Measurements from ENCODE around the gene ARHGEF19. TPM values are rescaled to one million over a fixed set of nuclear protein-coding genes. Genes with fewer than 3 reads are reported as not detected.

The ARHGEF19 gene
- total and polyA plus RNA-seq, 10 donors: 3.5 to 12.9 (median 7.8) TPM

DNA sequence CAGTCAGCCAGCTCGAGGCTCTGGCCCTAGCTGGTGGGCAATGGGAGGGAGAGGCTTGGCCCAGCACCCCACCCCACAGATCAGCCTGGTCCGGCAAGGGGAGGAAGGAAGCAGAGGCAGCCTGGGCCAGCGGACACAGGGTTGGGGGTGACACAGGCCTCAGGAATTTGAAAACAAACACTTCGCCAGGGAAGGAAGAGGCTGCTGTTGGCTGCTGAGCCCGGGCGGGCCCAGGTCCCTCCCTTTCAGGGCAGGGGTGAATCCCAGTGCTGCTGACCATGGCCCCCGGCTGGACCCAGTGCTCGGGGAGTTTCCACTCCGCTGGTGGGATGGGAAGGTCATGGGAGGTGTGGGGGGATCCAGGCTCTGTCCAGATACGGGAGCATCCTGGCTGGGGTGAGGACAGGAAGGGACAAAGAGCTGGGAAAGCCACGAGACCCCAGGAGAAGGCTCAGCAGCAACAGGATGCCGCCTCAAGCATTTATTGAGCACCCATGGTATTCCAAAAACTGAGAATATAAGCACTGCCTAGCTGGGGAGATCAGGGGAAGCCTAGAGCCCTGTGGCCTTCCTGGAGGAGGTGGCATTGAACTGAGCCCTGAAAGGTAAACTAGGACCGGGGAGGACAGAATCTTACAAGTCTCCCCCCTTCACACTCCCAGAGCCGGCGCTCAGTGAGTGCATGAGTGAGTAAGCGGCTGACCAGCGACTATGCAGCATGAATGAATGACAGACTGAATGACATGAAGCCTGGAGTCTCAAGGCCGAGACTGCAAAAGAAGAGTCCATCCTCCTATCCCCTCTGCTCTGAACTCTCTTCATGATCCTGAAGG is 30.3 kb downstream of the ARHGEF19 start:
- TF ChIP-seq, protein P1, sequence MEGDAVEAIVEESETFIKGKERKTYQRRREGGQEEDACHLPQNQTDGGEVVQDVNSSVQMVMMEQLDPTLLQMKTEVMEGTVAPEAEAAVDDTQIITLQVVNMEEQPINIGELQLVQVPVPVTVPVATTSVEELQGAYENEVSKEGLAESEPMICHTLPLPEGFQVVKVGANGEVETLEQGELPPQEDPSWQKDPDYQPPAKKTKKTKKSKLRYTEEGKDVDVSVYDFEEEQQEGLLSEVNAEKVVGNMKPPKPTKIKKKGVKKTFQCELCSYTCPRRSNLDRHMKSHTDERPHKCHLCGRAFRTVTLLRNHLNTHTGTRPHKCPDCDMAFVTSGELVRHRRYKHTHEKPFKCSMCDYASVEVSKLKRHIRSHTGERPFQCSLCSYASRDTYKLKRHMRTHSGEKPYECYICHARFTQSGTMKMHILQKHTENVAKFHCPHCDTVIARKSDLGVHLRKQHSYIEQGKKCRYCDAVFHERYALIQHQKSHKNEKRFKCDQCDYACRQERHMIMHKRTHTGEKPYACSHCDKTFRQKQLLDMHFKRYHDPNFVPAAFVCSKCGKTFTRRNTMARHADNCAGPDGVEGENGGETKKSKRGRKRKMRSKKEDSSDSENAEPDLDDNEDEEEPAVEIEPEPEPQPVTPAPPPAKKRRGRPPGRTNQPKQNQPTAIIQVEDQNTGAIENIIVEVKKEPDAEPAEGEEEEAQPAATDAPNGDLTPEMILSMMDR (IDR thresholded peaks at IDR 0.05 in 8 of 11, conservative IDR thresholded peaks at IDR 0.05 in 3 of 11): no peak
- peak; percentile 74 to 83 (median 81) for TF ChIP-seq POLR2AphosphoS5 (IDR thresholded peaks at IDR 0.05)
- peak; percentile 83 for DNase-seq
- Histone ChIP-seq H3K4me3 (no peak overlapping the region), H3K9me3 (no peaks in the 10 kb centered on the region), H3K4me1 (peaks cover 0 to 19% (median 8%) of the 10 kb centered on the region in 6 donors), H3K27ac (peak overlapping the region; percentile 60 to 90 (median 84)), H3K36me3 (no peaks in the 10 kb centered on the region), H3K27me3 (replicated peaks in 1 of 7) (no peaks in the 10 kb centered on the region)
- intact Hi-C loops (cut with DNase I; ENCODE audit: low total_unique reads): no loop called here
- WGBS, 5 donors: 55 to 73% (median 66%) methylated on average over 17 to 18 of the region's 18 CpGs

DNA sequence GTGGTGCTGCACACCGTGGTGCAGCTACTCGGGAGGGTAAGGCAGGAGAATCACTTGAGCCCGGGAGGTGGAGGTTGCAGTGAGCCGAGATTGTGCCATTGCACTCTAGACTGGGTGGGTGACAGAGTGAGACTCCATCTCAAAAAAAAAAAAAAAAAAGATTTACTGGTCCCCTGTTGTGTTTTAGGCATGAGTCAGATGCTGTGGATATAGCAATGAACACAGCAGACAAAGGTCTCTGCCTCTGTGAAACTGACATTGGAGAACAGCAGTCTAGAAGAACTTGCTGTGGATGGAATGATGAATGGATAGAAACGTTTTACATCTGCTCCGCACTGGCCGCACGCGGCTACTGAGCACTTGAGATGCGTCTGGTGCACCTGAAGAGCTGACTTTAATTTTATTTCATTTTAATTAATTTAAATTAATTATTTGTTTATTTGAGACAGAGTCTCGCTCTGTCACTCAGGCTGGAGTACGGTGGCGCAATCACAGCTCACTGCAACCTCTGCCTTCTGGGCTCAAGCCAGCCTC is 32.1 kb downstream of the ARHGEF19 start:
- peaks cover 0 to 6% (median 0%) of the 10 kb centered on the region in 7 donors for H3K27me3 ChIP-seq (replicated peaks in 1 of 7)
- no peaks in the 10 kb centered on the region for H3K9me3 ChIP-seq
- 80 to 92% (median 87%) methylated on average over 13 of the region's 13 CpGs for WGBS, 5 donors
- intact Hi-C loops (cut with DNase I; ENCODE audit: low total_unique reads): no loop called here
- H3K4me1 ChIP-seq: peaks cover 0 to 37% (median 18%) of the 10 kb centered on the region in 6 donors
- H3K36me3 ChIP-seq: no peaks in the 10 kb centered on the region
- TF ChIP-seq POLR2AphosphoS5 (IDR thresholded peaks at IDR 0.05) (no peak), POLR2A (IDR thresholded peaks at IDR 0.05) (no peak)
- TF ChIP-seq, protein P1 (IDR thresholded peaks at IDR 0.05 in 8 of 11, conservative IDR thresholded peaks at IDR 0.05 in 3 of 11): no peak
- no peak overlapping the region for H3K4me3 ChIP-seq
- peak overlapping the region in 3 of 8 donors; percentile 78 to 84 (median 83) for H3K27ac ChIP-seq
- no peak for DNase-seq

DNA sequence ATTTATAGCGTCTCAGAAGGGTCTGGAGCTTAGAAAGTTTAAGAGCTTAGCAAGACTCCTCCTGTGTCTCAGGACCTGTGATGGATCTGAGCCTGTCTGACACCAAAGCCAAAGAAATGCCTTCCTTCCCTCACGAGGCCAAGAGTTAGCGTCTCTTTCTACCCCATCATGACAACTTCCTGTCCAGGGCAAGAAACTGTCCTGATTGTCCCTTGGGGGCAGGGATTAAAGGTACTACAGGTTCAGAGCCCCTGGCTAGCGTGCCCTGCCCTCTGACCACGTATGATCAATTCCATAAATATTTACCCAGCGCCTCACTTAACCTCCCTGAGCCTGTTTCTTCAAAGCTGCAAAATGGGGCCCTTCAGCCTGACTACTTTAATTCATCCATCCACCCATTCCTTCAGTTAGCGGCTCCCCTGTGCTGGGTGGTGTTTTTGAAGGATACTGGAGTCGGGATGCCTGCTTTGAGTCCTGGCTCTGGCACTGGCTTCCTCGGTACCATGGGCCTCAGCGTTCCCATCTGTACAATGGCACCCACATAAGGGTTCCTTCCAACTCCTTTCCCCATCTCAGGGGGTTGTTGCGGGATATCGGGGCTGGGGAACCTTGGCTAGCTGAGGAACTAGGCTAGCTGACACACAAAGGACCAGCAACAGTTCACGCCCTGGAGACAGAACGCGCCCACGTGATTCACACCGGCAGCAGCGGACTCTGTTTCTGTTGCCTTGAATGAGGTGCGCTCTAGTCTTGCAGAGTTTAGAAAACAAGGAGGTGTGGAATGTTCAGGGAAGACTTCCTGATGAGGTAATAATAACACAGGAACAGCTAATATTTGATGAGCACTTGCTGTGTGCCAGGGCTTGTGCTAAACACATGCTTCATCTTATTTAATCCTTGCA is 33.6 kb downstream of the ARHGEF19 start:
- H3K9me3 ChIP-seq: no peaks in the 10 kb centered on the region
- peak overlapping the region in 1 of 8 donors; percentile 4 for H3K27ac ChIP-seq
- 88 to 93% (median 89%) methylated on average over 19 of the region's 19 CpGs for WGBS, 5 donors
- no peaks in the 10 kb centered on the region for H3K36me3 ChIP-seq
- H3K4me1 ChIP-seq: peaks cover 4 to 52% (median 30%) of the 10 kb centered on the region in 6 donors
- H3K27me3 ChIP-seq (replicated peaks in 1 of 7): peaks cover 0 to 16% (median 0%) of the 10 kb centered on the region in 7 donors
- no peak for DNase-seq
- TF ChIP-seq, protein P1 (IDR thresholded peaks at IDR 0.05 in 8 of 11, conservative IDR thresholded peaks at IDR 0.05 in 3 of 11): no peak
- no peak for TF ChIP-seq POLR2AphosphoS5 (IDR thresholded peaks at IDR 0.05)
- TF ChIP-seq POLR2A (IDR thresholded peaks at IDR 0.05): no peak
- intact Hi-C loops (cut with DNase I; ENCODE audit: low total_unique reads): no loop called here
- H3K4me3 ChIP-seq: no peak overlapping the region

All from spleen (tissue), 11 donors.